AG08395 (cell line): Measurements from ENCODE around the gene C15orf61.
A peak's percentile ranks its signal among the peaks of the same experiment; 100 is the strongest.

Experiments used
- DNase-seq: peaks from one replicate; pipeline ENCODE4 v3.0.0; 2012; ENCODE audit warnings: mixed read lengths, low spot score

C15orf61 gene

GRCh38 chr15:67512933-67513714 is 7.8 kb upstream of the C15orf61 start:
- no peak for DNase-seq

GRCh38 chr15:67515090-67515489 is 5.8 kb upstream of the C15orf61 start:
- DNase-seq: no peak

GRCh38 chr15:67515557-67515956 is 5.4 kb upstream of the C15orf61 start:
- no peak for DNase-seq

GRCh38 chr15:67520321-67521028 is 456 bp upstream of the C15orf61 start:
- no peak for DNase-seq

- peak; percentile 46 for DNase-seq
Observed at GRCh38 chr15:67521783-67522568, 1.0 kb downstream of the C15orf61 start.

- no peak for DNase-seq
Observed at GRCh38 chr15:67523330-67523729, 2.4 kb downstream of the C15orf61 start.

GRCh38 chr15:67524235-67524634 is 3.3 kb downstream of the C15orf61 start:
- no peak for DNase-seq

- DNase-seq: no peak
Observed at GRCh38 chr15:67528513-67528912, 7.6 kb downstream of the C15orf61 start.

- peak; percentile 32 for DNase-seq
Observed at GRCh38 chr15:67531379-67531914, 10.5 kb downstream of the C15orf61 start.

GRCh38 chr15:67533873-67534272 is 12.9 kb downstream of the C15orf61 start:
- DNase-seq: no peak

GRCh38 chr15:67534360-67534759 is 13.4 kb downstream of the C15orf61 start:
- no peak for DNase-seq

- DNase-seq: no peak
Observed at GRCh38 chr15:67537771-67538170, 16.8 kb downstream of the C15orf61 start.

GRCh38 chr15:67542420-67543347 is 21.8 kb downstream of the C15orf61 start, which contains the start of gene MAP2K5:
Gene MAP2K5 (plus strand): TSS chr15:67542703. CDS start chr15:67543336, 633 bp downstream.
- DNase-seq: peak; percentile 83

- DNase-seq: no peak
Observed at GRCh38 chr15:67543348-67543718, 22.4 kb downstream of the C15orf61 start.

- DNase-seq: no peak
Observed at GRCh38 chr15:67544475-67544874, 23.5 kb downstream of the C15orf61 start.

- no peak for DNase-seq
Observed at GRCh38 chr15:67545864-67546263, 24.9 kb downstream of the C15orf61 start.

GRCh38 chr15:67547064-67547463 is 26.1 kb downstream of the C15orf61 start:
- DNase-seq: no peak

- no peak for DNase-seq
Observed at GRCh38 chr15:67547836-67548235, 26.9 kb downstream of the C15orf61 start.

GRCh38 chr15:67548236-67548852 is 27.4 kb downstream of the C15orf61 start:
- peak; percentile 55 for DNase-seq

GRCh38 chr15:67548862-67549651 is 28.1 kb downstream of the C15orf61 start:
- no peak for DNase-seq
